SK-N-SH (cell line): Measurements from ENCODE around the gene FAM200A.

ENCODE experiments used
- JUND ChIP-seq: IDR thresholded peaks from 2 replicates; pipeline ENCODE4 v1.4.0; 2012
- SIN3A ChIP-seq: IDR thresholded peaks from 2 replicates; pipeline ENCODE4 v1.6.1; 2012; ENCODE audit warnings: low read depth, mild to moderate bottlenecking, low read length, moderate library complexity, borderline replicate concordance
- SMC3 ChIP-seq: IDR thresholded peaks from 2 replicates; pipeline ENCODE4 v1.6.1; 2012; ENCODE audit warnings: low read depth, low read length, improper control_type of control experiment
- TF ChIP-seq, protein P1 (sequence below): fragments of 200-600 bp; sonication (generic); IDR thresholded peaks from 2 replicates; pipeline ENCODE4 v1.6.1; 2017; ENCODE audit warnings: antibody characterized with exemption, mild to moderate bottlenecking, moderate library complexity
- TF ChIP-seq, protein P2 (sequence below): IDR thresholded peaks from 2 replicates; pipeline ENCODE4 v1.6.1; 2012; ENCODE audit warnings: mild to moderate bottlenecking, low read depth, low read length, moderate library complexity

DNA sequence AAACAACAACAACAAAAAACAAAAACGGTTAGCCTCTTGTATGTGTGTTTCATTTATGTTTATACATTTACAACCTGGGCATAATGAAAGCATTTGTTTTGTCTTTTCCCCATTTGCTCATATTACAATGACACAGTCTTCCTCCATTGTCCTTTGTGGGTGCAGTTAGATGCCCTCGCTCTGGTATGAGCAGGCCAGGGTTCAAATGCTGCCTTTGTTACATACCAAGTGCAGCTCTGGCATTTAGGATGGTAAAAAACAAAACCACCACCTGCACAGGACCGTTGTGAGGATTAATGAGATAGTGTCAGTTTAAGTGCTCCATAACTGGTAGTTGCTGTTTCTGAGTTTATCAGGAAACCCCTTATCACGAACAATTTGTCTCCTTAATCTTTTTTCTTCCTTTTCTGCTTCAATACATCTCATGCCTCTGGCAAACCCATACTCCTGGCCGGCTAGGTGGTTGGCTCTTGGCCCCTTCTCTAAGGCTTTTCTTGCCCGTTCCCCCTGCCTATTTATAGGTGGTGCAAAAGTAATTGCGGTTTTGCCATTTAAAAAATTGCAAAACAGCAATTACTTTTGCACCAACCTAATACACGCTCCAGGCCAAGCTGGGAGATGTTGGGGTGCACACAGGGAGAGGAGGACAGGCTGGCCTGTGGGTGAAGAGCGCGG lies 27.5 kb upstream of the FAM200A start:
- TF ChIP-seq, protein P1, sequence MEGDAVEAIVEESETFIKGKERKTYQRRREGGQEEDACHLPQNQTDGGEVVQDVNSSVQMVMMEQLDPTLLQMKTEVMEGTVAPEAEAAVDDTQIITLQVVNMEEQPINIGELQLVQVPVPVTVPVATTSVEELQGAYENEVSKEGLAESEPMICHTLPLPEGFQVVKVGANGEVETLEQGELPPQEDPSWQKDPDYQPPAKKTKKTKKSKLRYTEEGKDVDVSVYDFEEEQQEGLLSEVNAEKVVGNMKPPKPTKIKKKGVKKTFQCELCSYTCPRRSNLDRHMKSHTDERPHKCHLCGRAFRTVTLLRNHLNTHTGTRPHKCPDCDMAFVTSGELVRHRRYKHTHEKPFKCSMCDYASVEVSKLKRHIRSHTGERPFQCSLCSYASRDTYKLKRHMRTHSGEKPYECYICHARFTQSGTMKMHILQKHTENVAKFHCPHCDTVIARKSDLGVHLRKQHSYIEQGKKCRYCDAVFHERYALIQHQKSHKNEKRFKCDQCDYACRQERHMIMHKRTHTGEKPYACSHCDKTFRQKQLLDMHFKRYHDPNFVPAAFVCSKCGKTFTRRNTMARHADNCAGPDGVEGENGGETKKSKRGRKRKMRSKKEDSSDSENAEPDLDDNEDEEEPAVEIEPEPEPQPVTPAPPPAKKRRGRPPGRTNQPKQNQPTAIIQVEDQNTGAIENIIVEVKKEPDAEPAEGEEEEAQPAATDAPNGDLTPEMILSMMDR: no peak
- TF ChIP-seq JUND (no peak), SMC3 (no peak), SIN3A (no peak)
- TF ChIP-seq, protein P2, sequence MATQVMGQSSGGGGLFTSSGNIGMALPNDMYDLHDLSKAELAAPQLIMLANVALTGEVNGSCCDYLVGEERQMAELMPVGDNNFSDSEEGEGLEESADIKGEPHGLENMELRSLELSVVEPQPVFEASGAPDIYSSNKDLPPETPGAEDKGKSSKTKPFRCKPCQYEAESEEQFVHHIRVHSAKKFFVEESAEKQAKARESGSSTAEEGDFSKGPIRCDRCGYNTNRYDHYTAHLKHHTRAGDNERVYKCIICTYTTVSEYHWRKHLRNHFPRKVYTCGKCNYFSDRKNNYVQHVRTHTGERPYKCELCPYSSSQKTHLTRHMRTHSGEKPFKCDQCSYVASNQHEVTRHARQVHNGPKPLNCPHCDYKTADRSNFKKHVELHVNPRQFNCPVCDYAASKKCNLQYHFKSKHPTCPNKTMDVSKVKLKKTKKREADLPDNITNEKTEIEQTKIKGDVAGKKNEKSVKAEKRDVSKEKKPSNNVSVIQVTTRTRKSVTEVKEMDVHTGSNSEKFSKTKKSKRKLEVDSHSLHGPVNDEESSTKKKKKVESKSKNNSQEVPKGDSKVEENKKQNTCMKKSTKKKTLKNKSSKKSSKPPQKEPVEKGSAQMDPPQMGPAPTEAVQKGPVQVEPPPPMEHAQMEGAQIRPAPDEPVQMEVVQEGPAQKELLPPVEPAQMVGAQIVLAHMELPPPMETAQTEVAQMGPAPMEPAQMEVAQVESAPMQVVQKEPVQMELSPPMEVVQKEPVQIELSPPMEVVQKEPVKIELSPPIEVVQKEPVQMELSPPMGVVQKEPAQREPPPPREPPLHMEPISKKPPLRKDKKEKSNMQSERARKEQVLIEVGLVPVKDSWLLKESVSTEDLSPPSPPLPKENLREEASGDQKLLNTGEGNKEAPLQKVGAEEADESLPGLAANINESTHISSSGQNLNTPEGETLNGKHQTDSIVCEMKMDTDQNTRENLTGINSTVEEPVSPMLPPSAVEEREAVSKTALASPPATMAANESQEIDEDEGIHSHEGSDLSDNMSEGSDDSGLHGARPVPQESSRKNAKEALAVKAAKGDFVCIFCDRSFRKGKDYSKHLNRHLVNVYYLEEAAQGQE: no peak
